HepG2 (cell line): ENCODE results near the gene ZNF217. TPM values are rescaled to one million over a fixed set of nuclear protein-coding genes. Genes with fewer than 3 reads are reported as not detected.

Source experiments
- ARNTL ChIP-seq: sonication (generic); formaldehyde crosslinking; IDR thresholded peaks from 2 replicates; pipeline ENCODE4 v1.4.0; 2020; ENCODE audit warnings: mild to moderate bottlenecking, missing genetic modification reagents
- CBX5 ChIP-seq: sonication (generic); formaldehyde crosslinking; IDR thresholded peaks from 2 replicates; pipeline ENCODE4 v1.4.0; 2020; ENCODE audit warnings: missing genetic modification reagents, borderline replicate concordance
- CHD2 ChIP-seq: IDR thresholded peaks from 2 replicates; pipeline ENCODE4 v1.6.1; 2011; ENCODE audit warnings: low read depth, low read length, improper control_type of control experiment
- GMEB2 ChIP-seq: IDR thresholded peaks from 2 replicates; pipeline ENCODE4 v1.6.1; 2016; ENCODE audit warnings: missing biosample characterization, missing genetic modification reagents, low read depth
- GZF1 ChIP-seq: sonication (generic); formaldehyde crosslinking; IDR thresholded peaks from 2 replicates; pipeline ENCODE4 v1.5.1; 2020; ENCODE audit warnings: mild to moderate bottlenecking, missing genetic modification reagents
- HHEX ChIP-seq: IDR thresholded peaks from 2 replicates; pipeline ENCODE4 v1.6.1; 2016; ENCODE audit warnings: control low read depth
- HMG20A ChIP-seq: IDR thresholded peaks from 2 replicates; pipeline ENCODE4 v1.6.1; 2016; ENCODE audit warnings: borderline replicate concordance
- JDP2 ChIP-seq: sonication (generic); formaldehyde crosslinking; IDR thresholded peaks from 2 replicates; pipeline ENCODE4 v1.8.1; 2022; ENCODE audit warnings: missing genetic modification reagents, borderline replicate concordance
- MAZ ChIP-seq, 2 experiments: sonication (generic) in 1 of 2; formaldehyde crosslinking in 1 of 2; IDR thresholded peaks; 2 replicates each; pipeline versions ENCODE4 v1.5.0 to v1.6.1; 2012 to 2020; ENCODE audit warnings: low read depth in 2 of 2, mild to moderate bottlenecking in 2 of 2, borderline replicate concordance in 1 of 2, improper control_type of control experiment in 1 of 2, low read length in 1 of 2, missing genetic modification reagents in 1 of 2, moderate library complexity in 1 of 2
- MXD1 ChIP-seq: sonication (generic); formaldehyde crosslinking; IDR thresholded peaks from 2 replicates; pipeline ENCODE4 v1.4.0; 2020; ENCODE audit warnings: mild to moderate bottlenecking, missing genetic modification reagents
- PBX2 ChIP-seq: IDR thresholded peaks from 2 replicates; pipeline ENCODE4 v1.6.1; 2016; ENCODE audit warnings: control low read depth
- SIN3A ChIP-seq: IDR thresholded peaks from 2 replicates; pipeline ENCODE4 v1.6.1; 2011; ENCODE audit warnings: low read depth, mild to moderate bottlenecking, control low read depth, low read length, borderline replicate concordance
- SNAPC5 ChIP-seq: sonication (generic); formaldehyde crosslinking; IDR thresholded peaks from 2 replicates; pipeline ENCODE4 v1.8.1; 2023; ENCODE audit warnings: mild to moderate bottlenecking, missing genetic modification reagents, borderline replicate concordance
- ZFP91 ChIP-seq: sonication (generic); formaldehyde crosslinking; IDR thresholded peaks from 2 replicates; pipeline ENCODE4 v1.9.0; 2022; ENCODE audit warnings: missing genetic modification reagents, mild to moderate bottlenecking, borderline replicate concordance
- ZNF460 ChIP-seq: sonication (generic); formaldehyde crosslinking; IDR thresholded peaks from 2 replicates; pipeline ENCODE4 v1.5.1; 2020; ENCODE audit warnings: missing genetic modification reagents, mild to moderate bottlenecking, borderline replicate concordance
- ZNF570 ChIP-seq: sonication (generic); formaldehyde crosslinking; IDR thresholded peaks from 2 replicates; pipeline ENCODE4 v1.4.0; 2020; ENCODE audit warnings: mild to moderate bottlenecking, missing genetic modification reagents, borderline replicate concordance
- ZNF574 ChIP-seq: sonication (generic); formaldehyde crosslinking; IDR thresholded peaks from 2 replicates; pipeline ENCODE4 v1.4.0; 2020; ENCODE audit warnings: missing genetic modification reagents
- ZNF597 ChIP-seq: sonication (generic); formaldehyde crosslinking; IDR thresholded peaks from 2 replicates; pipeline ENCODE4 v1.5.0; 2020; ENCODE audit warnings: missing genetic modification reagents
- ZNF816 ChIP-seq: sonication (generic); formaldehyde crosslinking; IDR thresholded peaks from 2 replicates; pipeline ENCODE4 v1.8.0; 2022; ENCODE audit warnings: missing genetic modification reagents, mild to moderate bottlenecking, borderline replicate concordance
- polyA plus RNA-seq, 8 experiments: library from polyadenylated mRNA; depleted of rRNA in 3 of 8; stranded (reverse) in 7 of 8; unstranded in 1 of 8; fragments of >200 nt; fragmentation: Illumina TruSeq in 4 of 8; extraction: Trizol in 4 of 8; gene quantifications; 2 replicates each; pipeline versions ENCODE4 v1.2.1 to v1.2.3, GENCODE V29; 2011 to 2016; ENCODE audit warnings: low read depth in 4 of 8, missing spikeins in 1 of 8, mixed read lengths in 1 of 8; ENCODE audit not compliant: insufficient read depth in 1 of 8
- total RNA-seq, 5 experiments: library from RNA; depleted of rRNA; stranded (reverse); fragments of >200 nt; fragmentation: Illumina TruSeq; extraction: Trizol; gene quantifications; 2 replicates each; pipeline ENCODE4 v1.2.3, GENCODE V29; 2016; ENCODE audit warnings: low read depth in 1 of 5

ZNF217 gene
- total and polyA plus RNA-seq, 2 of the 13 experiments (the other 11 are each of a cell fraction or from before 2014, with no cell fraction given): 22.3 to 29.8 TPM

- TF ChIP-seq GMEB2 (CRISPR knock-in tag): peak; percentile 48; the same call in 1 of the 2 replicates
- TF ChIP-seq SIN3A: peak; percentile 88
- no peak for TF ChIP-seq MXD1 (CRISPR knock-in tag)
- no peak; the same call in 1 of the 2 replicates for TF ChIP-seq JDP2
- TF ChIP-seq GZF1 (CRISPR knock-in tag): no peak
- TF ChIP-seq ZNF460 (CRISPR knock-in tag): peak; percentile 89; the same call in 1 of the 2 replicates
- no peak for TF ChIP-seq SNAPC5 (CRISPR knock-in tag)
- no peak for TF ChIP-seq ZNF570 (CRISPR knock-in tag)
- TF ChIP-seq ZFP91: peak; percentile 75
- peak; percentile 95; the same call in 1 of the 2 replicates for TF ChIP-seq ZNF816 (CRISPR knock-in tag)
- no peak for TF ChIP-seq ZNF597 (CRISPR knock-in tag)
- no peak for TF ChIP-seq CHD2
- peak; percentile 86 for TF ChIP-seq HHEX
- peak; percentile 98 for TF ChIP-seq CBX5 (CRISPR knock-in tag)
- peak; percentile 87 for TF ChIP-seq ZNF574
- TF ChIP-seq MAZ (IDR thresholded peaks at IDR 0.05; ENCODE audit: borderline replicate concordance, low read depth, low read length): 0 out of 2 replicates have a peak, but pooled peaks have one; percentile 54
- TF ChIP-seq MAZ (CRISPR knock-in tag; IDR thresholded peaks at IDR 0.05; ENCODE audit: low read depth): peak; percentile 58
- peak; percentile 76 for TF ChIP-seq PBX2 (CRISPR knock-in tag)
- TF ChIP-seq ARNTL: peak; percentile 68; the same call in 1 of the 2 replicates
- peak; percentile 98 for TF ChIP-seq HMG20A (CRISPR knock-in tag)
Measured at GRCh38 chr20:53579581-53580375, 13.9 kb downstream of the ZNF217 start (continued).
